Stimulated activated CD4-positive, alpha-beta T cell treated with anti-CD3 and anti-CD28 coated beads, Interleukin-4, amount 100 ng/mL, for 4 hours (primary cell): Measurements from ENCODE around the gene ZNF284.

ENCODE experiments used
- DNase-seq, 2 experiments: peaks; one replicate each; pipeline ENCODE4 v3.0.0-alpha.2; 2020

The ZNF284 gene

GRCh38 chr19:44071824-44072542 lies at the start of gene ZNF284:
ZNF284 (plus strand) TSS chr19:44072159; CDS start chr19:44076390, 4,231 bp downstream.
- peak; percentile 72 to 87 for DNase-seq

GRCh38 chr19:44024900-44025216 lies 47.1 kb upstream of the ZNF284 start:
- no peak for DNase-seq

GRCh38 chr19:44025217-44025936 lies 46.6 kb upstream of the ZNF284 start, which contains the start of gene ZNF222:
ZNF222 (plus strand) TSS chr19:44025379; CDS start chr19:44025437, 58 bp downstream.
- DNase-seq: peak; percentile 64 to 77

GRCh38 chr19:44026622-44027021 lies 45.3 kb upstream of the ZNF284 start:
- no peak for DNase-seq

GRCh38 chr19:44032001-44032610 lies 39.9 kb upstream of the ZNF284 start:
- no peak for DNase-seq

GRCh38 chr19:44042147-44042546 lies 29.8 kb upstream of the ZNF284 start:
- DNase-seq: no peak

GRCh38 chr19:44050740-44051649 lies 21.0 kb upstream of the ZNF284 start:
- peak; percentile 9 to 13 for DNase-seq

GRCh38 chr19:44051650-44052402 lies 20.1 kb upstream of the ZNF284 start, which contains the start of gene ZNF223:
ZNF223 (plus strand) TSS chr19:44052036; CDS start chr19:44055177, 3,141 bp downstream.
- DNase-seq: peak; percentile 63 to 70

GRCh38 chr19:44055870-44056269 lies 16.1 kb upstream of the ZNF284 start:
- no peak for DNase-seq

- DNase-seq: no peak
Measured at GRCh38 chr19:44059229-44059628, 12.7 kb upstream of the ZNF284 start.

GRCh38 chr19:44061038-44061437 lies 10.9 kb upstream of the ZNF284 start:
- DNase-seq: no peak

- DNase-seq: no peak
Measured at GRCh38 chr19:44066305-44066704, 5.7 kb upstream of the ZNF284 start.

GRCh38 chr19:44069415-44069814 lies 2.5 kb upstream of the ZNF284 start:
- DNase-seq: no peak

- no peak for DNase-seq
Measured at GRCh38 chr19:44072543-44073401, 813 bp downstream of the ZNF284 start.

- DNase-seq: no peak
Measured at GRCh38 chr19:44076325-44076724, 4.4 kb downstream of the ZNF284 start.

- no peak for DNase-seq
Measured at GRCh38 chr19:44092108-44092507, 20.1 kb downstream of the ZNF284 start.

- DNase-seq: peak; percentile 69 to 77
Measured at GRCh38 chr19:44093931-44094765, 22.2 kb downstream of the ZNF284 start, which contains the start of gene ZNF224. ZNF224 (plus strand) TSS chr19:44094361; CDS start chr19:44097874, 3,513 bp downstream.

- DNase-seq: no peak
Measured at GRCh38 chr19:44107751-44108150, 35.8 kb downstream of the ZNF284 start.

GRCh38 chr19:44109458-44109857 lies 37.5 kb downstream of the ZNF284 start:
- DNase-seq: no peak
